DOHH2 (cell line): Measurements from ENCODE around the gene MEST.

Source experiments
- H3F3A ChIP-seq: fragments of 200-600 bp; sonication (generic), shearing (Covaris generic); 2 replicates; pipeline ENCODE4 v1.6.0; 2016; ENCODE audit warnings: antibody characterized with exemption, mild to moderate bottlenecking; ENCODE audit not compliant: control insufficient read depth, insufficient read depth
- H3K27ac ChIP-seq: fragments of 200-600 bp; sonication (generic); 2 replicates; pipeline ENCODE4 v1.5.1; 2014; ENCODE audit warnings: low read depth, mild to moderate bottlenecking, low read length, moderate library complexity
- H3K27me3 ChIP-seq: fragments of 200-600 bp; sonication (generic); 2 replicates; pipeline ENCODE4 v1.6.1; 2014; ENCODE audit warnings: mild to moderate bottlenecking, low read length, mixed read lengths; ENCODE audit not compliant: control insufficient read depth
- H3K36me3 ChIP-seq: fragments of 200-600 bp; sonication (generic); 2 replicates; pipeline ENCODE4 v1.6.1; 2014; ENCODE audit warnings: mild to moderate bottlenecking, low read length, moderate library complexity, mixed read lengths; ENCODE audit not compliant: control insufficient read depth
- H3K4me1 ChIP-seq: fragments of 200-600 bp; sonication (generic); 2 replicates; pipeline ENCODE4 v1.6.1; 2014; ENCODE audit warnings: mild to moderate bottlenecking, low read length, mixed read lengths; ENCODE audit not compliant: control insufficient read depth
- H3K4me2 ChIP-seq: fragments of 200-600 bp; sonication (generic); 2 replicates; pipeline ENCODE4 v1.6.0; 2014; ENCODE audit warnings: mild to moderate bottlenecking, low read length, moderate library complexity
- H3K4me3 ChIP-seq: fragments of 200-600 bp; sonication (generic); 2 replicates; pipeline ENCODE4 v1.5.1; 2014; ENCODE audit warnings: mild to moderate bottlenecking, low read length, mixed read lengths
- H3K79me2 ChIP-seq: fragments of 200-600 bp; sonication (generic); 2 replicates; pipeline ENCODE4 v1.6.1; 2014; ENCODE audit warnings: mild to moderate bottlenecking, low read length, mixed read lengths; ENCODE audit not compliant: control insufficient read depth
- H3K9me2 ChIP-seq: fragments of 200-600 bp; sonication (generic); replicated peaks from 2 replicates; pipeline ENCODE4 v1.6.1; 2014; ENCODE audit warnings: mild to moderate bottlenecking, low read length, mixed read lengths; ENCODE audit not compliant: control insufficient read depth
- H3K9me3 ChIP-seq: fragments of 200-600 bp; sonication (generic); 2 replicates; pipeline ENCODE4 v1.6.1; 2014; ENCODE audit warnings: antibody characterized with exemption, low read length, mixed read lengths; ENCODE audit not compliant: control insufficient read depth, insufficient read depth
- H4K20me1 ChIP-seq: fragments of 200-600 bp; sonication (generic); 2 replicates; pipeline ENCODE4 v1.6.0; 2014; ENCODE audit warnings: low read depth, mild to moderate bottlenecking, antibody characterized with exemption, low read length, moderate library complexity; ENCODE audit not compliant: control insufficient read depth, insufficient read depth
- EZH2phosphoT487 ChIP-seq: fragments of 200-600 bp; sonication (generic); IDR thresholded peaks from 2 replicates; pipeline ENCODE4 v1.6.1; 2017; ENCODE audit warnings: borderline replicate concordance, mild to moderate bottlenecking, antibody characterized with exemption, low read length, moderate library complexity, mixed read lengths
- TF ChIP-seq, protein P1 (sequence below): fragments of 200-600 bp; sonication (generic); IDR thresholded peaks from one replicate; pipeline ENCODE4 v1.5.1; 2014; ENCODE audit warnings: antibody characterized with exemption, mild to moderate bottlenecking, low read depth, low read length; ENCODE audit not compliant: poor library complexity, severe bottlenecking

Gene MEST, protein sequence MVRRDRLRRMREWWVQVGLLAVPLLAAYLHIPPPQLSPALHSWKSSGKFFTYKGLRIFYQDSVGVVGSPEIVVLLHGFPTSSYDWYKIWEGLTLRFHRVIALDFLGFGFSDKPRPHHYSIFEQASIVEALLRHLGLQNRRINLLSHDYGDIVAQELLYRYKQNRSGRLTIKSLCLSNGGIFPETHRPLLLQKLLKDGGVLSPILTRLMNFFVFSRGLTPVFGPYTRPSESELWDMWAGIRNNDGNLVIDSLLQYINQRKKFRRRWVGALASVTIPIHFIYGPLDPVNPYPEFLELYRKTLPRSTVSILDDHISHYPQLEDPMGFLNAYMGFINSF

GRCh38 chr7:130491841-130492522, at the start of gene MEST:
TSS of gene MEST (plus strand) at chr7:130492085. CDS start at chr7:130492314, 229 bp downstream.
- H3K27ac ChIP-seq = no peak within 1 kb of the TSS
- no peak within 1 kb of the TSS for H3K4me2 ChIP-seq
- H3K9me2 ChIP-seq = no peaks in the 10 kb centered on the region
- no peaks in the 10 kb centered on the region for H4K20me1 ChIP-seq
- peaks cover 2% of the 10 kb centered on the region for H3K4me1 ChIP-seq
- TF ChIP-seq, protein P1, sequence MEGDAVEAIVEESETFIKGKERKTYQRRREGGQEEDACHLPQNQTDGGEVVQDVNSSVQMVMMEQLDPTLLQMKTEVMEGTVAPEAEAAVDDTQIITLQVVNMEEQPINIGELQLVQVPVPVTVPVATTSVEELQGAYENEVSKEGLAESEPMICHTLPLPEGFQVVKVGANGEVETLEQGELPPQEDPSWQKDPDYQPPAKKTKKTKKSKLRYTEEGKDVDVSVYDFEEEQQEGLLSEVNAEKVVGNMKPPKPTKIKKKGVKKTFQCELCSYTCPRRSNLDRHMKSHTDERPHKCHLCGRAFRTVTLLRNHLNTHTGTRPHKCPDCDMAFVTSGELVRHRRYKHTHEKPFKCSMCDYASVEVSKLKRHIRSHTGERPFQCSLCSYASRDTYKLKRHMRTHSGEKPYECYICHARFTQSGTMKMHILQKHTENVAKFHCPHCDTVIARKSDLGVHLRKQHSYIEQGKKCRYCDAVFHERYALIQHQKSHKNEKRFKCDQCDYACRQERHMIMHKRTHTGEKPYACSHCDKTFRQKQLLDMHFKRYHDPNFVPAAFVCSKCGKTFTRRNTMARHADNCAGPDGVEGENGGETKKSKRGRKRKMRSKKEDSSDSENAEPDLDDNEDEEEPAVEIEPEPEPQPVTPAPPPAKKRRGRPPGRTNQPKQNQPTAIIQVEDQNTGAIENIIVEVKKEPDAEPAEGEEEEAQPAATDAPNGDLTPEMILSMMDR = no peak
- TF ChIP-seq EZH2phosphoT487 = 0 out of 2 replicates have a peak, but pooled peaks have one; percentile 63
- H3K36me3 ChIP-seq = no peaks in the 10 kb centered on the region
- H3K9me3 ChIP-seq = peaks cover 25% of the 10 kb centered on the region
- no peaks in the 10 kb centered on the region for H3F3A ChIP-seq
- peaks cover 70% of the 10 kb centered on the region for H3K27me3 ChIP-seq
- no peaks in the 10 kb centered on the region for H3K79me2 ChIP-seq
- no peak within 1 kb of the TSS for H3K4me3 ChIP-seq

DNA sequence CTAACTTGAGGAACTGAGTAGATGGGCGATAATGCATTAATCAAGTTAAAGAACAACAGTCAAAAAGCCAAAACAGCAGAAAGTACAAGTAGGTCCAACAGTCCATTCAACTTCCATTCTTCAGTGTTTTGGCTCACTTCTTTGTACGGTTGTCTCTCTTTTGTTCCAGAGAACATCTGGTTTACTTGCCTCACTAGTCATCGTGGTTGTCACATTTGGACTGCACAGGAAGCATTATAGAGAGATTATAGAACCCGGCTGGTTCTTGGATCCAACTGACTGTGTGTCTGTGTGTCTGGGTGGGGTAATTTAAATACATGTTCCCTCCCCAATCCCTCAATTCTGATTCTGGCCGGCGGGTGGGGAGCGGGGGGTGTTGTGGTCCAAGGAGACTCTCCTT, 49.3 kb upstream of the MEST start:
- peaks cover 24% of the 10 kb centered on the region for H3K4me1 ChIP-seq
- peaks cover 10% of the 10 kb centered on the region for H3K36me3 ChIP-seq
- no peaks in the 10 kb centered on the region for H3K9me2 ChIP-seq
- no peaks in the 10 kb centered on the region for H3K27me3 ChIP-seq
- H3K79me2 ChIP-seq = peaks cover 22% of the 10 kb centered on the region
- H4K20me1 ChIP-seq = no peaks in the 10 kb centered on the region
- no peak overlapping the region for H3K27ac ChIP-seq
- H3F3A ChIP-seq = no peaks in the 10 kb centered on the region
- no peak overlapping the region for H3K4me3 ChIP-seq
- no peak overlapping the region for H3K4me2 ChIP-seq
- peaks cover 8% of the 10 kb centered on the region; the same call in 1 of the 2 replicates for H3K9me3 ChIP-seq
- TF ChIP-seq, protein P1 = no peak
- TF ChIP-seq EZH2phosphoT487 = no peak

DNA sequence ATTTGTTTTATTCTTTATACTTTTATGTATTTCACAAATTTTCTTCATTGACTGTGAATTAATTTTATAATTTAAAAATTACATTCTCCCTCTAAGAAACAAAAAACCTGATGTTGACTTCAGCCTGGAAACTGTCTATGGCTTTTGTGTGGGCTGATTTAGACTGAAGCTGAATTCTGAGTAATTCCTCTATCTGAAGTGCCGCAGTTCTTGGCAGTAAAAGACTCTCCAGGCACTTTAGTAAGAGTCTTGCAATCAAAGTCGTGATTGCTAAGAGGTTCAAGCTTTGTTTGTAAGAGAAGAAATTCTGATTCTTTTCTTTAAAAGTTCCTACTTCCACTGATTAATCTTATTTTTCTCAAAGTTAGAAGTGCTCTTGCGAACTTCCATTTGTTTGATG, 47.7 kb upstream of the MEST start:
- Histone ChIP-seq H3K9me2 (no peaks in the 10 kb centered on the region), H3K9me3 (peaks cover 8% of the 10 kb centered on the region; the same call in 1 of the 2 replicates), H3K27ac (no peak overlapping the region), H3K27me3 (no peaks in the 10 kb centered on the region), H4K20me1 (no peaks in the 10 kb centered on the region), H3F3A (no peaks in the 10 kb centered on the region), H3K4me1 (peaks cover 22% of the 10 kb centered on the region), H3K4me3 (no peak overlapping the region), H3K79me2 (peaks cover 13% of the 10 kb centered on the region), H3K36me3 (peaks cover 10% of the 10 kb centered on the region), H3K4me2 (no peak overlapping the region)
- TF ChIP-seq EZH2phosphoT487 = no peak
- TF ChIP-seq, protein P1 = no peak
